AG04449 (cell line): ENCODE results near the gene SARM1.

Experiments used
- CTCF ChIA-PET: fragments of 350-600 bp; formaldehyde crosslinking; extraction: SDS; loops from one replicate; lab custom pipeline; 2021; ENCODE audit warnings: antibody characterized with exemption; lab: Yijun Ruan, JAX
- POLR2A ChIA-PET: fragments of 400-600, 350-600 bp; formaldehyde crosslinking; extraction: SDS; loops from one replicate; lab custom pipeline; 2020; ENCODE audit warnings: antibody characterized with exemption, inconsistent platforms; lab: Yijun Ruan, JAX
- DNase-seq: peaks from one replicate; pipeline ENCODE4 v3.0.0-alpha.2; 2010; ENCODE audit warnings: low read depth, low spot score
- H3K4me3 ChIP-seq: 2 replicates; pipeline ENCODE4 v1.5.1; 2011; ENCODE audit warnings: low read depth, mild to moderate bottlenecking, control low read depth, low read length
- CTCF ChIP-seq: IDR thresholded peaks from one replicate; pipeline ENCODE4 v1.5.1; 2011; ENCODE audit warnings: mild to moderate bottlenecking, moderate library complexity, low read length, control low read depth, inconsistent platforms; ENCODE audit not compliant: insufficient read depth; ENCODE audit errors: missing control alignments

Gene SARM1

GRCh38 chr17:28363776-28364650 is 7.5 kb upstream of the SARM1 start:
- DNase-seq, result no peak
- ChIA-PET CTCF (no interaction called here), POLR2A (interaction anchor here (1.0 kb wide), 1 partner anchor 17 kb away, joined by 3 read pairs; no protein-coding TSS in a partner anchor)
- H3K4me3 ChIP-seq, result no peak overlapping the region
- no peak for TF ChIP-seq CTCF

GRCh38 chr17:28364665-28365363 is 6.7 kb upstream of the SARM1 start, which contains the start of gene SEBOX:
TSS of gene SEBOX (minus strand) at chr17:28365199. CDS start at chr17:28365151, 48 bp downstream.
- DNase-seq, result no peak
- no peak for TF ChIP-seq CTCF
- no peak within 1 kb of the TSS for H3K4me3 ChIP-seq
- ChIA-PET POLR2A (interaction anchor here (1.0 kb wide), 1 partner anchor 18 kb away, joined by 3 read pairs; no protein-coding TSS in a partner anchor), CTCF (no interaction called here)

- DNase-seq, result no peak
- ChIA-PET POLR2A (no interaction called here), CTCF (no interaction called here)
Measured at GRCh38 chr17:28365487-28365886, 6.0 kb upstream of the SARM1 start.

GRCh38 chr17:28366605-28367004 is 4.9 kb upstream of the SARM1 start:
- ChIA-PET POLR2A (interaction anchor here (2.5 kb wide), 1 partner anchor 9 kb away, joined by 14 read pairs; the partner anchor contains the start of gene POLDIP2), CTCF (interaction anchor here (1.2 kb wide), 1 partner anchor 8 kb away, joined by 4 read pairs; no protein-coding TSS in a partner anchor)
- no peak overlapping the region for H3K4me3 ChIP-seq
- no peak for TF ChIP-seq CTCF
- no peak for DNase-seq

More at GRCh38 chr17:28365487-28365886, 6.0 kb upstream of the SARM1 start:
- H3K4me3 ChIP-seq, result no peak overlapping the region
- TF ChIP-seq CTCF, result no peak

GRCh38 chr17:28367641-28368305 is 3.7 kb upstream of the SARM1 start:
- TF ChIP-seq CTCF, result no peak
- ChIA-PET POLR2A (interaction anchor here (2.5 kb wide), 1 partner anchor 10 kb away, joined by 14 read pairs; the partner anchor contains the start of gene POLDIP2), CTCF (no interaction called here)
- H3K4me3 ChIP-seq, result no peak overlapping the region
- DNase-seq, result no peak
